Smooth muscle cell of the pulmonary artery (primary cell): Measurements from ENCODE around the gene HERC2. TPM values are rescaled to one million over a fixed set of nuclear protein-coding genes. Genes with fewer than 3 reads are reported as not detected.

Source experiments
- total RNA-seq: library from RNA; depleted of rRNA; stranded (reverse); fragments of >200 nt; gene quantifications from 2 replicates; pipeline ENCODE4 v1.2.3, GENCODE V29; 2014

The HERC2 gene
- total RNA-seq = 72.0 and 92.2 TPM in 2 replicates

GRCh38 chr15:28322129-28322588 lies at the start of gene HERC2:
Gene HERC2 (minus strand): TSS chr15:28322179. CDS start chr15:28321433, 746 bp downstream.

GRCh38 chr15:28357984-28358383 lies 36.0 kb upstream of the HERC2 start, which contains the start of gene GOLGA6L24:
Gene GOLGA6L24 (minus strand): TSS chr15:28358084. CDS start chr15:28358023, 61 bp downstream.

GRCh38 chr15:28098766-28099554 lies 223.0 kb downstream of the HERC2 start, which contains the start of gene OCA2:
Gene OCA2 (minus strand): TSS chr15:28099315. CDS start chr15:28081874, 17,441 bp downstream.

Other genes with a start within 250 kb of the HERC2 start
- not detected in 2 replicates for gene OCA2, start 222.9 kb downstream of the HERC2 start, total RNA-seq
- not detected in 2 replicates for gene GOLGA6L24, start 35.9 kb upstream of the HERC2 start, total RNA-seq
- gene GOLGA8F, start 56.5 kb upstream of the HERC2 start, total RNA-seq = not detected in 2 replicates
- gene GOLGA8G, start 210.8 kb upstream of the HERC2 start, total RNA-seq = not detected in 2 replicates
- not detected in 2 replicates for gene GOLGA6L25, start 231.4 kb upstream of the HERC2 start, total RNA-seq